Smooth muscle cell (in vitro differentiated cells): ENCODE data around the gene ROR1. TPM values are rescaled to one million over a fixed set of nuclear protein-coding genes. Genes with fewer than 3 reads are reported as not detected.

Experiments used
- DNase-seq: peaks from one replicate; lab custom pipeline; 2025; ENCODE audit not compliant: unreplicated experiment; lab: John Stamatoyannopoulos, UW
- H2AFZ ChIP-seq: fragments of 200-600 bp; sonication (generic); 2 replicates; pipeline ENCODE4 v1.6.0; 2016; ENCODE audit warnings: antibody characterized with exemption, low read depth, mild to moderate bottlenecking
- H3F3A ChIP-seq: fragments of 200-600 bp; sonication (generic); 2 replicates; pipeline ENCODE4 v1.6.0; 2017; ENCODE audit warnings: antibody characterized with exemption, low read depth
- H3K27ac ChIP-seq: fragments of 200-600 bp; sonication (generic); 2 replicates; pipeline ENCODE4 v1.5.1; 2016; ENCODE audit warnings: low read depth, mild to moderate bottlenecking
- H3K27me3 ChIP-seq: fragments of 200-600 bp; sonication (generic); 2 replicates; pipeline ENCODE4 v1.6.1; 2016; ENCODE audit warnings: low read depth, mild to moderate bottlenecking
- H3K36me3 ChIP-seq: fragments of 200-600 bp; sonication (generic); 2 replicates; pipeline ENCODE4 v1.5.1; 2016; ENCODE audit warnings: low read depth
- H3K4me1 ChIP-seq: fragments of 200-600 bp; sonication (generic); 2 replicates; pipeline ENCODE4 v1.5.1; 2016; ENCODE audit warnings: low read depth
- H3K4me2 ChIP-seq: fragments of 200-600 bp; sonication (generic); 2 replicates; pipeline ENCODE4 v1.6.0; 2016; ENCODE audit warnings: mild to moderate bottlenecking
- H3K4me3 ChIP-seq: fragments of 200-600 bp; sonication (generic); 2 replicates; pipeline ENCODE4 v1.5.1; 2016; ENCODE audit warnings: mild to moderate bottlenecking
- H3K79me2 ChIP-seq: fragments of 200-600 bp; sonication (generic); 2 replicates; pipeline ENCODE4 v1.6.0; 2016; ENCODE audit warnings: low read depth, mild to moderate bottlenecking
- H3K9ac ChIP-seq: fragments of 200-600 bp; sonication (generic); 2 replicates; pipeline ENCODE4 v1.6.0; 2016; ENCODE audit warnings: low read depth
- H3K9me3 ChIP-seq: fragments of 200-600 bp; sonication (generic); replicated peaks from 2 replicates; pipeline ENCODE4 v1.5.1; 2016; ENCODE audit warnings: low read depth
- H4K20me1 ChIP-seq: fragments of 200-600 bp; sonication (generic); 2 replicates; pipeline ENCODE4 v1.6.0; 2016; ENCODE audit warnings: low read depth
- CTCF ChIP-seq: fragments of 200-600 bp; sonication (generic); IDR thresholded peaks from 2 replicates; pipeline ENCODE4 v1.5.1; 2017; ENCODE audit warnings: borderline replicate concordance, mild to moderate bottlenecking, antibody characterized with exemption; ENCODE audit not compliant: insufficient read depth, poor library complexity, severe bottlenecking
- WGBS: methylation state at CpG from one replicate; pipeline ENCODE4 v1.1.7; 2016; ENCODE audit warnings: low lambda C conversion rate; 5-methylcytosine and 5-hydroxymethylcytosine counted together
- polyA plus RNA-seq: library from polyadenylated mRNA; unstranded; fragments of >200 nt; fragmentation: Nextera tagmentation; extraction: Ambion mirVana; gene quantifications from 2 replicates; pipeline ENCODE4 v1.2.1, GENCODE V29; 2016
- total RNA-seq: library from RNA; depleted of rRNA; stranded (reverse); fragments of >200 nt; gene quantifications from 2 replicates; pipeline ENCODE4 v1.2.3, GENCODE V29; 2014

ROR1 gene
- total and polyA plus RNA-seq, 2 experiments from 2014 or later: 3.3 to 7.2 TPM

GRCh38 chr1:64192290-64192689 is 418.5 kb downstream of the ROR1 start:
- Histone ChIP-seq H3K4me1 (no peaks in the 10 kb centered on the region), H3K27me3 (no peaks in the 10 kb centered on the region), H3K79me2 (no peaks in the 10 kb centered on the region), H2AFZ (no peak overlapping the region), H4K20me1 (no peaks in the 10 kb centered on the region), H3K36me3 (no peaks in the 10 kb centered on the region), H3F3A (no peaks in the 10 kb centered on the region), H3K9ac (no peak overlapping the region), H3K27ac (no peak overlapping the region), H3K9me3 (no peaks in the 10 kb centered on the region), H3K4me3 (no peak overlapping the region), H3K4me2 (no peak overlapping the region)
- no peak for DNase-seq
- 97% methylated on average over 8 of the region's 8 CpGs for WGBS
- no peak for TF ChIP-seq CTCF

GRCh38 chr1:64194168-64195080 is 420.6 kb downstream of the ROR1 start:
- Histone ChIP-seq H3K4me3 (no peak overlapping the region), H2AFZ (no peak overlapping the region), H3K79me2 (no peaks in the 10 kb centered on the region), H3K9ac (no peak overlapping the region), H3F3A (no peaks in the 10 kb centered on the region), H3K27me3 (no peaks in the 10 kb centered on the region), H4K20me1 (no peaks in the 10 kb centered on the region), H3K27ac (no peak overlapping the region), H3K4me1 (no peaks in the 10 kb centered on the region), H3K36me3 (no peaks in the 10 kb centered on the region), H3K9me3 (no peaks in the 10 kb centered on the region), H3K4me2 (no peak overlapping the region)
- WGBS: 86% methylated on average over 8 of the region's 8 CpGs
- no peak for DNase-seq
- no peak for TF ChIP-seq CTCF

GRCh38 chr1:64195081-64195395 is 421.2 kb downstream of the ROR1 start:
- Histone ChIP-seq H4K20me1 (no peaks in the 10 kb centered on the region), H3K4me1 (no peaks in the 10 kb centered on the region), H3K36me3 (no peaks in the 10 kb centered on the region), H3F3A (no peaks in the 10 kb centered on the region), H3K4me2 (no peak overlapping the region), H3K9me3 (no peaks in the 10 kb centered on the region), H3K79me2 (no peaks in the 10 kb centered on the region), H3K27ac (no peak overlapping the region), H3K4me3 (no peak overlapping the region), H3K27me3 (no peaks in the 10 kb centered on the region), H2AFZ (no peak overlapping the region), H3K9ac (no peak overlapping the region)
- no peak for DNase-seq
- TF ChIP-seq CTCF: no peak
- whole genome bisulfite sequencing: 76% methylated on average over 1 of the region's 1 CpG
